Bone marrow (tissue), 2 donors: Measurements from ENCODE around the gene C12orf42.
"Not testable (repeated sequence)": the region's sequence is repeated elsewhere in the genome, so short reads cannot be mapped to it uniquely, and the experiment has no call there.

Experiments
- DNase-seq, 2 donors: peaks; one replicate each; lab custom pipeline; 2025; lab: John Stamatoyannopoulos, UW

Gene C12orf42

GRCh38 chr12:103424849-103425586 lies 70.8 kb downstream of the C12orf42 start:
- not testable (repeated sequence) for DNase-seq

- DNase-seq, result no peak
Measured at GRCh38 chr12:103423516-103423910, 72.3 kb downstream of the C12orf42 start.

- no peak for DNase-seq
Measured at GRCh38 chr12:103422746-103423515, 72.8 kb downstream of the C12orf42 start.

- no peak for DNase-seq
Measured at GRCh38 chr12:103422328-103422727, 73.4 kb downstream of the C12orf42 start.

- DNase-seq, result no peak
Measured at GRCh38 chr12:103421402-103421801, 74.4 kb downstream of the C12orf42 start.

- no peak for DNase-seq
Measured at GRCh38 chr12:103415681-103416080, 80.1 kb downstream of the C12orf42 start.

DNA sequence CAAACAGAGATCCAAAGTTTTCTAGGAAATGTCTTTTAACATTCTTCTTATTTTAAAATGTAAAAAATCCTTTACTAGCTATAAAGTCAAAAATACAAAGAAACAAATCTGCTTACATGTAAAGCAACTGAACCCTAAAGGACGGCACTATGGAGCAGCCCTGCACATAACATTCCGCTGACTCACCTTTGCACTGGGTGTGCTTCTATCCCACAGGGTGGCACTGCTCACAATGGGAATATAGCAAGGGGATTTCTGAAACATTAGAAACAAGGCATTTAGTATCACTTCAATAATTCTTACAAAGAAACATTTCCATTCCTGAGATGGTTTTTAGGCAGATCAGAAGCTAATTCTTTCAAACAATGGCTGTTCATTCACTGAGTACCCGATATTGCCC lies 94.3 kb downstream of the C12orf42 start:
- no peak for DNase-seq

- no peak for DNase-seq
Measured at GRCh38 chr12:103399986-103400385, 95.8 kb downstream of the C12orf42 start.

GRCh38 chr12:103397536-103397935 lies 98.2 kb downstream of the C12orf42 start:
- no peak for DNase-seq

DNA sequence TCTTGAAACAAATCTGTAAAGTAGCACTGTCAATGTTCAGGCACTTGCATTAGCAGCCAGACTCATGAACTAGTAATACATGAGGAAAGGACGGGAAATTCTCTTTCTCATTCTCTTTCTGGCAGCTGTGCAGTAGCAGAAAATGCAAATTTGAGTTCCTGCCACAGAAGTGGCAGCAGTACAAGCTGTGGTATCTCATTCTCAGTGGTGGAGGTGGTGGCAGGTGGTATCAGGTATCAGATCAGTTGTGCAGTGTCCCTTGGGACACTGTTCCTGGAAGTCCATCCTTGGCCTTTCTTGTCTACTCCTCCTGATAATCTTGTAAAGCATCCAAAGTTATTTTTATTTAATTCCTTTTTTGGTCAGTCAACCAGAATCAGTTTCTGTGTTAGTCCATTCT lies 103.0 kb downstream of the C12orf42 start:
- DNase-seq, result no peak

- no peak for DNase-seq
Measured at GRCh38 chr12:103391103-103391502, 104.7 kb downstream of the C12orf42 start.

- DNase-seq, result no peak
Measured at GRCh38 chr12:103387385-103387784, 108.4 kb downstream of the C12orf42 start.

GRCh38 chr12:103386451-103386850 lies 109.3 kb downstream of the C12orf42 start:
- DNase-seq, result no peak

- no peak for DNase-seq
Measured at GRCh38 chr12:103382736-103383346, 112.9 kb downstream of the C12orf42 start.

GRCh38 chr12:103382119-103382518 lies 113.6 kb downstream of the C12orf42 start:
- DNase-seq, result no peak

DNA sequence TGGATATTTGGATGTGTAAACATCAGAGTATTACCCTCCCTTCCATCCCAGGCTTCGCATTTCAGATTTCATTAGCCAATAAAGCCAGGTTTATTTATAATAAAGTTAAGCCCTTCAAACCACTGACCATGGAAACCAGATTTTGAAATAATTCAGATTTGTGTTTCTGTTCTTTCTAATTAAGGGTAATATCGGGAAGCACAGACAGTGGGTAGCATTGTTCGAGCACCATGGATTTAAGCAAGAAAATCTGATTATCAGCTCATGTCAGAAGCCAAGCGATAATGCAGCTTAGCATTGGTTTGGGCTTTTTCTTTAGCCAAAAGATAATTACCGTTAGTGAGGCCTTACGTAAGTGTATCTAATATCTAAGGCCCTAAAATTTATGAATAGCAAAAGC lies 116.1 kb downstream of the C12orf42 start:
- no peak for DNase-seq

DNA sequence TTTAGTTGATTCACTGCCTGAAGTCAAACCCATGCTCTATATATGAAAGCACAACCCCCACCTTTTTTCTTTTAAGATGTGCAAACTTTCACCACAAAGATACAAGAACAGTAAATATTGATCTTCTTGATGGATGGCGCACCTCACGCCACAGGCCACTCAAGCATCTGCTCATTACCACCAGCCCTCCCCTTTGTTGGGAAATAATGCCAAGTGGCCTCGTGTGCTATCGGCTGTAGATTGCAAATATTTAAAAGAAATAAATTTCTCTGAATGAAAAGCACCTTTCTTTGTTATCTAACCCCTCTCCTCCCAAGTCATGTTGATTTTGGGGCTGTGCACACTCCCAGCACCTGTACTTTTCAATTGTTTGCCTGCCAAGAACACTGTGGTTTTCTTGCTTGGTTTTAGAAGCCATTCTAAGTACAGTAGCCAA lies 122.7 kb downstream of the C12orf42 start:
- no peak for DNase-seq

- no peak for DNase-seq
Measured at GRCh38 chr12:103369929-103370328, 125.8 kb downstream of the C12orf42 start.

DNA sequence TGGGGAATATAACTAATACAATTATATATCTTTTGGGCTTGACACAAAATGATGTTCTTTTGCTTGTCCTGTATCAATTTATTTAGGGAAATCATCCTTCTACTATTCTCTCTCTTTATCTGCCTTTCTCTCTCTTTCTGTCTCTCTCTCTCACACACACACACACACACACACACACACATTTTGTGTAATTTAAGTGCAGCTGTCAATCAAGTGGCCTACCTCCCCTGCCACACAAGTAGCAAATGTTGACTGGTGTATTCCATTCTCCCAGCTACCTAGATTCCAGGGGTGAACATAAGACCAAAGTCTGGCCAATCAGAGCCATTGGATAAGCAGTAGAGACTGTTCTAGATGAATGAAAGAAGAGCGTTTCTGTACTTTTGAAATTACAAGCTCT lies 127.6 kb downstream of the C12orf42 start:
- DNase-seq, result no peak

DNA sequence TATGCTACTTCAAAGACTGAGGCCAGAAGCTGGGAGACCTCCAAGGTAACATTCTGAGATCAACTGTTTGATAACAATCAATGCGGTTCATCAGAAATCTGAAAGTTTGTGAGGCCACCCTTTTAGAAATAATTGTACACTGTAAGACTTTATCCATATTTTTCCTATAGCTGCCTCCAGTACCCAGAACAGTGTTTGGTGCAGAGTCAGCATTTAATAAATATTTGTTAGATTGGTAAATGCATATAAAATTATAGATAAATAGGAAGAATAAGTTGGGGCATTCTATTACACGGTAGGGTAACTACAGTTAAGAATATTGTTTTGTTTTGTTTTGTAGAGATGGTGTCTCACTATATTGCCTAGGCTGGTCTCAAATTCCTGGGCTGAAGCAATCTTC lies 141.4 kb downstream of the C12orf42 start:
- no peak for DNase-seq

DNA sequence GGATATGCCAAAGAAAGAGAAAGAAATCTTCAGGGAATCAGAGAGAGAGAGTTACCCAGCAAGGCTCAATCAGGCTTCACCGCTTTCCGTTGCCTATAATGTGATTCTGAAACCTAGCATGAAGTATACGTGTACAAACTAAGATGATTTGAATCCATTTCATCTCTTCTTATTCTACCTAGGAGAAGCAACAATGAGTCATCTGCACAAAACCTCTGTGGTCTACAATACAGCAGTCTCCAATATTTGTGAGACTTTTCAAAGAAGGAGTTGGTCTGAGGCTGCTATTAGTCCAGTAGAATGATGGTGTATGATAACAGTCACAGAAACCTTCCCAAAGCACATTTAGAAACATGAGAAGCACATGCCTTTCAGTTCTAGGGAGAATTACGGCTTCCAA lies 141.9 kb downstream of the C12orf42 start:
- no peak for DNase-seq

GRCh38 chr12:103350116-103350515 lies 145.7 kb downstream of the C12orf42 start:
- no peak for DNase-seq

DNA sequence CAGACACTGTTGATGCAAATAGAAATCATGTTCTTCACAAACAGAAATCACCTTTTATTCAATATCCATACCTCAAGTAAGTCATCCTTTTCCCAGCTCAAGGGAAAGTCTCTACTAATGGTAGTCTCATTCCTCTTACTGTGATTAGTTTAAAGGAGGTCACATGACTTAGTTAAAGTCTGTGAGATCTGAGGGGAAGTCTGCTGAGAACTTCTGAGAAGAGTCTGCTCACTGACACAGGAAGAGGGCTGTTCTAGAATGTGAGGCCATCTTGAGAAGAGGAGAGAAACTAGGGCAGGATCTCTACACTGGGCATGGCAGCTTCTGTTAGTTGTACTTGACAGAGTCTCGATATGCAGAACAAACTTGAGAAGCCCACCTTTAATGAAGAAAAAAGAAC lies 146.8 kb downstream of the C12orf42 start:
- no peak for DNase-seq
